GM18951 (cell line): ENCODE data around the gene KIAA0319L.
A peak's percentile ranks its signal among the peaks of the same experiment; 100 is the strongest.
"Not testable (repeated sequence)": the region's sequence is repeated elsewhere in the genome, so short reads cannot be mapped to it uniquely, and the experiment has no call there.

ENCODE experiments used
- POLR2A ChIP-seq: IDR thresholded peaks from 4 replicates; pipeline ENCODE4 v1.6.1; 2011; ENCODE audit warnings: mild to moderate bottlenecking; ENCODE audit not compliant: insufficient read length, insufficient read depth; ENCODE audit errors: extremely low read depth
- in situ Hi-C: fragments of 300-500 bp; cut with MboI; formaldehyde crosslinking; loops from one replicate; pipeline ENCODE4 v1.12.0; 2022; ENCODE audit warnings: low sequenced_read_pairs, mixed read lengths, inconsistent platforms; ENCODE audit not compliant: unreplicated experiment

The KIAA0319L gene

DNA sequence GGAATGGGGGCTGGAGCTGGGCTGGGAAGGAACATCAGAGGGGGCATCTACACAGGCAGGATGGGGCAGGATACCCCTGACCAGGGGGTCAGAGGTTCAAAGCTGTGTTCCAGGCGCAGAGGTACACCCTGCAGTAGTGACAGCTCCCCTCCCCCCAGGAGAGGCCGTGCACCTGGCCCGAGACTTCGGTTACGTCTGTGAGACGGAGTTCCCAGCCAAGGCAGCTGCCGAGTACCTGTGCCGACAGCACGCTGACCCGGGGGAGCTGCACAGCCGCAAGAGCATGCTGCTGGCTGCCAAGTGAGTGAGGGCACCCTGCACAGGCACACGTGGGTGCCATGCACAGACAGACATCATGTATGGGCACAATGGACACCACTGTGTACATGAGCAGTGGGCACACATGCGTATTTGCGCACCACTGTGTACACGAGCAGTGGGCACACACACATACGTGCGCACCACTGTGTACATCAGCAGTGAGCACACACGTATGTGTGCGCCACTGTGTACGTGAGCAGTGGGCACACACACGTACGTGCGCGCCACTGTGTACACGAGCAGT lies 33.4 kb upstream of the KIAA0319L start:
- in situ Hi-C loops, result no loop called here
- TF ChIP-seq POLR2A, result no peak

GRCh38 chr1:35589516-35590427 lies 32.6 kb upstream of the KIAA0319L start:
- TF ChIP-seq POLR2A, result no peak
- in situ Hi-C loops, result no loop called here

DNA sequence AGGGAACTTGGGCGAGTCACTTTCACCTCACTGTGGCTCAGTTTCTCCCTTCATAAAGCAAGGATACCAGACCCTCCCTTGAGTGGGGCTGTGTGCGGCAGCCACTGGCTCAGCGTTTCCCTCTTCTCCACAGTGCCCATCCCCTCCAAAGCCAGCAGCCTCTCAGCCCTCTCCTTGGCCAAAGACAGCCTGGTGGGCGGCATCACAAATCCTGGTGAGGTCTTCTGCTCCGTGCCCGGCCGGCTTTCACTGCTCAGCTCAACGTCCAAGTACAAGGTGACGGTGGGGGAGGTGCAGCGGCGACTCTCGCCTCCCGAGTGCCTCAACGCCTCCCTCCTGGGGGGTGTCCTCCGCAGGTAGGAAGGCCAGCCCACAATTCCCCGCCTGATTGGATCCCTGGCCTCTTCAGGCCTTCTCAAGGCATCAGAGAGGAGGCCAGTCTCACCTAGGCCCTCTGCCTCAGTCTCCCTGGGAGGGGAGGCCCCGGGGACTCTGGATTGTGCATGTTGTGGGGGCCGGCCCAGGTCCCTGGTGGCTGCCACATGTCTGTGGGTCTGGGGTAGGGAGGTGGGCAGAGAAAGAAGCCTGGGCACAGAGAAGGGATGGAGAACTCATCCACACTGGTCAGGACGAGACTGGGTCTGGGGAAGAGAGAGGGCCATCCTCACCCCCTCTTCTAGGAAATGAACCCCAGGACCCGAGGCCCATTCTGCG lies 31.2 kb upstream of the KIAA0319L start:
- TF ChIP-seq POLR2A, result no peak
- in situ Hi-C loops, result no loop called here

DNA sequence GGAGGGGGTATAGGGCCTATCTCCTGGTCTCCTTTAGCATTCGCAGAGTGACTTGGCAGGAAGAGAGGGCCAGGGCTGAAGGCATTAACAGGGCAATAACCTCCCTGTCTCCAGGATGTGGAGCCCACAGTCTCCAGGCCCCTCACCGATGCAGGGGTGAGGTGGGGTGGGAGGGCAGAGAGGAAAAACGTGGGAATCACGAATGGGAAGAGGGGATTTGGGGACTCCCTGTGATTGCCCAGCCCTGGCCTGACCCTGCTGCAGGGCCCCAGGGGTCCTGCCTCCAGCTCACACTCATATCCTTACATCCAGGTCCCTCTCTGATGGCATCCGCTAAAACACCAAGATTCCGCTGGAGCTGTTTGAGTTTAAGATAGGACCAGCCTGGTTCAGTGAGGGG lies 30.5 kb upstream of the KIAA0319L start:
- no peak for TF ChIP-seq POLR2A
- in situ Hi-C loops, result no loop called here

GRCh38 chr1:35586808-35587207 lies 29.6 kb upstream of the KIAA0319L start:
- in situ Hi-C loops, result no loop called here

DNA sequence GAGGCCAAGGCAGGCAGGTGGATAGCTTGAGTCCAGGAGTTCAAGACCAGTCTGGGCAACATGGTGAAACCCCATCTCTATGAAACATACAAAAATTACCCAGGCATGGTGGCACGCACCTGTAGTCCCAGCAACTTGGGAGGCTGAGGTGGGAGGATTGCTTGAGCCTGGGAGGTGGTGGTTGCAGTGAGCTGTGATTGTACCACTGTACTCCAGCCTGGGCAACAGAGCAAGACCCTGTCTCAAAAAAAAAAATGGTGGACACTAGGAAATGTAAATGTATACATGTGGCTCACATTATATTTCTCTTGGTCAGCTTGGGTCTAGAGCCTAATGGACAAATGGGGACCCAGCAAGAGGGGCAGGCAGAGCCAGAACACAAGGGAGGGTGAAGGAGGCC lies 28.6 kb upstream of the KIAA0319L start:
- in situ Hi-C loops, result not testable (repeated sequence)

More at GRCh38 chr1:35586808-35587207, 29.6 kb upstream of the KIAA0319L start:
- no peak for TF ChIP-seq POLR2A

DNA sequence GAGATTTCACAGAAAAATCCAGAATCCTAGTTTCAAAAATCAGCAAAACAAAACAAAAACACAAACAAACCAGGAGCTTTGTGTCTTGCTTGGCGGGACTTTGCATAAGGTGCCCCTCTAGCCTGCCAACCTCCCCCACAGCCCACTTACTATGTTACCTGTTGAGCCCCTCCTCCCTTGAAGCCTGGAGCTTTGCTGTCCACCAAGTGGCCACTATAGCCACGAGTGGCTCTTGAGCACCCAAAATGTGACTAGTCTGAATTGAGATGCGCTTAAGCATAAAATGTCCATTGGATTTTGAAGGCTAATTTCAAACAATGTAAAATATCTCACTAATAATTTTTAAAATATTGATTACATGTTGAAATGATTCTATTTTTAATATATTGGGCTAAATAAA lies 28.1 kb upstream of the KIAA0319L start:
- TF ChIP-seq POLR2A, result no peak
- in situ Hi-C loops, result no loop called here

DNA sequence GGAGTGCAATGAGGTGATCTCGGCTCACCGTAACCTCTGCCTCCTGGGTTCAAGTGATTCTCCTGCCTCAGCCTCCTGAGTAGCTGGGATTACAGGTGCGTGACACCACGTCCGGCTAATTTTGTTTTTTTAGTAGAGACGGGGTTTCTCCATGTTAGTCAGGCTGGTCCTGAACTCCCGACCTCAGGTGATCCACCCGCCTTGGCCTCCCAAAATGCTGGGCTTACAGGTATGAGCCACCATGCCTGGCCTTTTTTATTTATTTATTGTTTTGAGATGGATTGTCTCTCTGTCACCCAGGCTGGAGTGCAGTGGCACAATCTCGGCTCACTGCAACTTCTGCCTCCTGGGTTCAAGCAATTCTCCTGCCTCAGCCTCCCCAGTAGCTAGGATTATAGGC lies 24.4 kb upstream of the KIAA0319L start:
- in situ Hi-C loops, result not testable (repeated sequence)

GRCh38 chr1:35580949-35581388 lies 23.8 kb upstream of the KIAA0319L start:
- in situ Hi-C loops, result no loop called here
- no peak for TF ChIP-seq POLR2A

- in situ Hi-C loops, result no loop called here
Measured at GRCh38 chr1:35577071-35577998, 20.1 kb upstream of the KIAA0319L start.

GRCh38 chr1:35576766-35577070 lies 19.5 kb upstream of the KIAA0319L start:
- in situ Hi-C loops, result not testable (repeated sequence)

More at GRCh38 chr1:35577071-35577998, 20.1 kb upstream of the KIAA0319L start:
- peak; percentile 59 for TF ChIP-seq POLR2A

GRCh38 chr1:35576061-35576765 lies 19.0 kb upstream of the KIAA0319L start:
- in situ Hi-C loops, result no loop called here

DNA sequence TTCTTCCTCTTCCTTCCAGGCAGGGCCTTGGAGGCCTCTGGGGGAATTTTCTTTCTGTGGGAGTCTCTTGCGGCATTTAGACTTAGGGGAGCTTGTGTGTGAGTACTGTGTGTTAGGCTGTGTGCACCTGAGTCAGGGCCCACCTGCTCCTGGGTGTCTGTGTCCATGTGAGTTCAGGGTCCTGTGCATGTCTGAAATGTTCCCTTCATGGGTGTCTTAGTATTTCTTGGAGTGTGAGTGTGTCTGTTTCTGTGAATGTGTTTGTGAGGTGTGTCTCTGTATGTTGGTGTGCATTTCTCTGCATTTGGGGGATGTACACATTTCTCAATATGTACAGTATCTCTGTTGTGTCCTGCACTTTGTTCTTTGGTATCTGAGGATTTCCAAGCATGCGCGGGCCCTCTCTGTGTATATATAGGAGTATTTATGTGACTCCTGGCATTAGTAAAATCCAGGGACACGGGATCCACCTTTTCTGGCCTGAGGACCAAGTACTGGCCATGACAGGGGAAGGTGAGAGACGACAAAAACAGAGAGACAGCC lies 18.3 kb upstream of the KIAA0319L start:
- in situ Hi-C loops, result no loop called here
- TF ChIP-seq POLR2A, result no peak

More at GRCh38 chr1:35576061-35576765, 19.0 kb upstream of the KIAA0319L start:
- TF ChIP-seq POLR2A, result no peak
